ENCODE data around the gene PIGT.

- TF ChIP-seq TAF1 (IDR thresholded peaks at IDR 0.05; ENCODE audit: borderline replicate concordance, insufficient read depth, low read length) (no peak), POLR2AphosphoS5 (IDR thresholded peaks at IDR 0.05; ENCODE audit: low read depth, low read length) (no peak), REST (IDR thresholded peaks at IDR 0.05; ENCODE audit: insufficient read depth in 1 of 2, low read depth in 2 of 2, low read length in 2 of 2) (no peak), SIN3A (IDR thresholded peaks at IDR 0.05; ENCODE audit: borderline replicate concordance, insufficient read depth, low read length) (no peak), FOXP2 (optimal IDR thresholded peaks at IDR 0.05; ENCODE audit: borderline replicate concordance, extremely low read depth, extremely low read length, insufficient read depth) (no peak)
Measured at GRCh38 chr20:45366631-45367030, 49.3 kb upstream of the PIGT start.

Measured in PFSK-1 (cell line).